ENCODE measurements around the gene IFIT3. TPM values are rescaled to one million over a fixed set of nuclear protein-coding genes. Genes with fewer than 3 reads are reported as not detected.

The IFIT3 gene
- total RNA-seq, 1 donor from 2014 or later = not detected

DNA sequence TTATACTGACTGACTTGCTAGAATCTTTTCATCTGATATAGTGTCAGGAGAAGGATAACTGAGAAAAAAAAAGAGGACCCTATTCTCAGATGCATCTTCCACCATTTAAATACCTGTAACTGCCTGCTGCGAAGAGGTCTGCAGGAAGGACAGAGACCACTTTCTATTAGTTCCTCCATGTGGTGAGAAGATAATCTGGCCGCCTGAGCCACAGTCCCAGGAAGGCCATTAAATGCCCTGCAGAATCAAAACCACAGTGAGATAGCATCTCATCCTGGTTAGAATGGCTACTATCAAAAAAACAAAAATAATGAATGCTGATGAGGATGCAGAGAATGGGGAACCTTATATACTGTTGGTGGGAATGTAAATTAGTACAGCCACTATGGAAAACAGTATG, 30.2 kb downstream of the IFIT3 start:
- TF ChIP-seq EZH2phosphoT487 (IDR thresholded peaks at IDR 0.05) = no peak
- TF ChIP-seq EZH2 (IDR thresholded peaks at IDR 0.05) = no peak
- TF ChIP-seq, protein P1, sequence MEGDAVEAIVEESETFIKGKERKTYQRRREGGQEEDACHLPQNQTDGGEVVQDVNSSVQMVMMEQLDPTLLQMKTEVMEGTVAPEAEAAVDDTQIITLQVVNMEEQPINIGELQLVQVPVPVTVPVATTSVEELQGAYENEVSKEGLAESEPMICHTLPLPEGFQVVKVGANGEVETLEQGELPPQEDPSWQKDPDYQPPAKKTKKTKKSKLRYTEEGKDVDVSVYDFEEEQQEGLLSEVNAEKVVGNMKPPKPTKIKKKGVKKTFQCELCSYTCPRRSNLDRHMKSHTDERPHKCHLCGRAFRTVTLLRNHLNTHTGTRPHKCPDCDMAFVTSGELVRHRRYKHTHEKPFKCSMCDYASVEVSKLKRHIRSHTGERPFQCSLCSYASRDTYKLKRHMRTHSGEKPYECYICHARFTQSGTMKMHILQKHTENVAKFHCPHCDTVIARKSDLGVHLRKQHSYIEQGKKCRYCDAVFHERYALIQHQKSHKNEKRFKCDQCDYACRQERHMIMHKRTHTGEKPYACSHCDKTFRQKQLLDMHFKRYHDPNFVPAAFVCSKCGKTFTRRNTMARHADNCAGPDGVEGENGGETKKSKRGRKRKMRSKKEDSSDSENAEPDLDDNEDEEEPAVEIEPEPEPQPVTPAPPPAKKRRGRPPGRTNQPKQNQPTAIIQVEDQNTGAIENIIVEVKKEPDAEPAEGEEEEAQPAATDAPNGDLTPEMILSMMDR (IDR thresholded peaks at IDR 0.05) = no peak
- Histone ChIP-seq H3K4me1 (no peaks in the 10 kb centered on the region), H3F3A (ENCODE audit: low read depth) (no peaks in the 10 kb centered on the region), H3K27me3 (no peaks in the 10 kb centered on the region), H3K4me2 (no peak overlapping the region), H3K9ac (no peak overlapping the region), H4K20me1 (ENCODE audit: low read depth) (no peaks in the 10 kb centered on the region), H3K79me2 (ENCODE audit: low read depth) (no peaks in the 10 kb centered on the region), H3K4me3 (no peak overlapping the region), H3K27ac (no peak overlapping the region), H2AFZ (replicated peaks) (no peak overlapping the region), H3K36me3 (no peaks in the 10 kb centered on the region), H3K9me3 (ENCODE audit: low read depth) (no peaks in the 10 kb centered on the region)
- no peak overlapping the region for H3K4me3 Mint-ChIP-seq
- no peak for DNase-seq (ENCODE audit: low spot score)
- no peak overlapping the region for H3K27ac Mint-ChIP-seq
- H3K27me3 Mint-ChIP-seq (ENCODE audit: insufficient read depth, low read depth) = no peaks in the 10 kb centered on the region
- H3K4me1 Mint-ChIP-seq = peaks cover 9% of the 10 kb centered on the region
- H3K9me3 Mint-ChIP-seq = peaks cover 12% of the 10 kb centered on the region
- peaks cover 2% of the 10 kb centered on the region for H3K36me3 Mint-ChIP-seq

DNA sequence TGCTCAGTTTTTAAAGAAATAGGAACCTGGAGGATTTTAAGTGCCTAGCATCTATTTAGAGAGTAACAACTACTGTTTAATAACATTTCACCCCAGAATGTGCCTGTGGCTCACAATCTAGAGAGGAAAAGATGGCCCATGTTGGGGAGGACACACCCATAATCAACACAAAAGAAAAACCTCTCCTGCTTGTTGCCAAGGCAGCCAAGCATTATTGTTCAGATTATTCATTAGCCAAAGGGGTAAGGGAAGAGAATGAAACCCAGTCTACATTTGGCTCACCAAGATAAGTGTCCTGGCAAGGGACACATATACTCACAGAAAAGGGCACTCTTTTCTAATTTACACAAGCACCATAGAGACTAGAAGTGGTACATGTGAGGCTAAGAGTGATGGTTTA, 32.4 kb downstream of the IFIT3 start:
- no peak for DNase-seq (ENCODE audit: low spot score)
- H3K27me3 Mint-ChIP-seq (ENCODE audit: insufficient read depth, low read depth) = no peaks in the 10 kb centered on the region

DNA sequence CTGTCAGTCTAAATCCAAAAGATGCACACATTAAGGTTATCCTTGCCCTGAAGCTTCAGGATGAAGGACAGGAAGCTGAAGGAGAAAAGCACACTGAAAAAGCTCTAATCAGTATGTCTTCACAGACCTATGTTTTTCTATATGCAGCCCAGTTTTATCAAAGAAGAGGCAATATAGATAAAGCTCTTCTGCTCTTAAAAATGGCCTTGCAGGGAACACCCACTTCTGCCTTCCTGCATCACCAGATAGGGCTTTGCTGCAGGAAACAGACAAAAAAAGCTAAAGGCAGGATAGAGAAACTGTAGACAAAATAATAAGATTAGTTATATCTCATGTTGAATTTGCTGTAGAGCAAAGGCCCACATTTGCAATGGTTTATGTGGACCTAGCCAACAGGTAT, 35.1 kb downstream of the IFIT3 start:
- Histone ChIP-seq H3K79me2 (ENCODE audit: low read depth) (no peaks in the 10 kb centered on the region), H3K4me2 (no peak overlapping the region), H3K9me3 (ENCODE audit: low read depth) (no peaks in the 10 kb centered on the region), H3F3A (ENCODE audit: low read depth) (no peaks in the 10 kb centered on the region), H4K20me1 (ENCODE audit: low read depth) (no peaks in the 10 kb centered on the region), H3K27ac (no peak overlapping the region), H2AFZ (replicated peaks) (no peak overlapping the region), H3K27me3 (no peaks in the 10 kb centered on the region), H3K36me3 (no peaks in the 10 kb centered on the region), H3K4me3 (no peak overlapping the region), H3K4me1 (peaks cover 7% of the 10 kb centered on the region), H3K9ac (no peak overlapping the region)
- no peak for DNase-seq (ENCODE audit: low spot score)
- H3K4me1 Mint-ChIP-seq = peaks cover 12% of the 10 kb centered on the region
- H3K27me3 Mint-ChIP-seq (ENCODE audit: insufficient read depth, low read depth) = no peaks in the 10 kb centered on the region
- no peak overlapping the region for H3K27ac Mint-ChIP-seq
- peaks cover 4% of the 10 kb centered on the region for H3K9me3 Mint-ChIP-seq
- no peaks in the 10 kb centered on the region for H3K36me3 Mint-ChIP-seq
- TF ChIP-seq, protein P1 (IDR thresholded peaks at IDR 0.05) = no peak
- TF ChIP-seq EZH2phosphoT487 (IDR thresholded peaks at IDR 0.05) (no peak), EZH2 (IDR thresholded peaks at IDR 0.05) (no peak)
- H3K4me3 Mint-ChIP-seq = no peak overlapping the region

More for the DNA sequence above, 32.4 kb downstream of the IFIT3 start:
- Histone ChIP-seq H3K27ac (no peak overlapping the region), H3K9me3 (ENCODE audit: low read depth) (no peaks in the 10 kb centered on the region), H3K36me3 (no peaks in the 10 kb centered on the region), H3F3A (ENCODE audit: low read depth) (no peaks in the 10 kb centered on the region), H4K20me1 (ENCODE audit: low read depth) (no peaks in the 10 kb centered on the region), H3K4me1 (no peaks in the 10 kb centered on the region), H3K4me3 (no peak overlapping the region), H3K27me3 (no peaks in the 10 kb centered on the region), H3K9ac (no peak overlapping the region), H3K4me2 (no peak overlapping the region), H3K79me2 (ENCODE audit: low read depth) (no peaks in the 10 kb centered on the region), H2AFZ (replicated peaks) (no peak overlapping the region)
- no peak overlapping the region for H3K4me3 Mint-ChIP-seq
- H3K9me3 Mint-ChIP-seq = peaks cover 4% of the 10 kb centered on the region
- no peak overlapping the region for H3K27ac Mint-ChIP-seq
- peaks cover 9% of the 10 kb centered on the region for H3K4me1 Mint-ChIP-seq
- no peaks in the 10 kb centered on the region for H3K36me3 Mint-ChIP-seq
- TF ChIP-seq, protein P1 (IDR thresholded peaks at IDR 0.05) = no peak
- TF ChIP-seq EZH2phosphoT487 (IDR thresholded peaks at IDR 0.05) (no peak), EZH2 (IDR thresholded peaks at IDR 0.05) (no peak)

All from neural progenitor cell (in vitro differentiated cells).